Panc1 (cell line): Measurements from ENCODE around the gene KCNK2.

Experiments
- CTCF ChIP-seq: fragments of 450-650 bp; IDR thresholded peaks from 2 replicates; pipeline ENCODE4 v1.5.1; 2017; ENCODE audit warnings: mild to moderate bottlenecking
- POLR2AphosphoS5 ChIP-seq: IDR thresholded peaks from 2 replicates; pipeline ENCODE4 v1.6.1; 2012; ENCODE audit warnings: mild to moderate bottlenecking, low read depth, low read length, moderate library complexity
- REST ChIP-seq, 2 experiments: IDR thresholded peaks; 2 replicates each; pipeline ENCODE4 v1.6.1; 2011 to 2012; ENCODE audit warnings: low read depth in 2 of 2, control low read depth in 1 of 2, low read length in 1 of 2, mild to moderate bottlenecking in 1 of 2, moderate library complexity in 1 of 2; ENCODE audit not compliant: insufficient read depth in 1 of 2
- SIN3A ChIP-seq: IDR thresholded peaks from 2 replicates; pipeline ENCODE4 v1.6.1; 2012; ENCODE audit warnings: low read depth, mild to moderate bottlenecking, low read length, moderate library complexity, borderline replicate concordance; ENCODE audit not compliant: insufficient read depth
- TCF7L2 ChIP-seq: IDR thresholded peaks from 2 replicates; pipeline ENCODE4 v1.6.1; 2011; ENCODE audit warnings: mild to moderate bottlenecking, low read depth, low read length, inconsistent platforms

- TF ChIP-seq POLR2AphosphoS5 (no peak), CTCF (no peak), REST (IDR thresholded peaks at IDR 0.05; ENCODE audit: insufficient read depth in 1 of 2, low read depth in 2 of 2, low read length in 1 of 2) (no peak), SIN3A (no peak), TCF7L2 (no peak)
These were observed 11.8 kb downstream of the KCNK2 start for GRCh38 chr1:215094381-215094780.
